HG02642 (cell line): Measurements from ENCODE around the gene SPDYE1.
A peak's percentile ranks its signal among the peaks of the same experiment; 100 is the strongest.

ENCODE experiments used
- ATAC-seq: cut with Tn5 transposase; IDR thresholded peaks from one replicate; pipeline ENCODE4 v1.9.1; 2021; ENCODE audit warnings: mild to moderate bottlenecking; ENCODE audit not compliant: unreplicated experiment, poor library complexity

SPDYE1 gene

DNA sequence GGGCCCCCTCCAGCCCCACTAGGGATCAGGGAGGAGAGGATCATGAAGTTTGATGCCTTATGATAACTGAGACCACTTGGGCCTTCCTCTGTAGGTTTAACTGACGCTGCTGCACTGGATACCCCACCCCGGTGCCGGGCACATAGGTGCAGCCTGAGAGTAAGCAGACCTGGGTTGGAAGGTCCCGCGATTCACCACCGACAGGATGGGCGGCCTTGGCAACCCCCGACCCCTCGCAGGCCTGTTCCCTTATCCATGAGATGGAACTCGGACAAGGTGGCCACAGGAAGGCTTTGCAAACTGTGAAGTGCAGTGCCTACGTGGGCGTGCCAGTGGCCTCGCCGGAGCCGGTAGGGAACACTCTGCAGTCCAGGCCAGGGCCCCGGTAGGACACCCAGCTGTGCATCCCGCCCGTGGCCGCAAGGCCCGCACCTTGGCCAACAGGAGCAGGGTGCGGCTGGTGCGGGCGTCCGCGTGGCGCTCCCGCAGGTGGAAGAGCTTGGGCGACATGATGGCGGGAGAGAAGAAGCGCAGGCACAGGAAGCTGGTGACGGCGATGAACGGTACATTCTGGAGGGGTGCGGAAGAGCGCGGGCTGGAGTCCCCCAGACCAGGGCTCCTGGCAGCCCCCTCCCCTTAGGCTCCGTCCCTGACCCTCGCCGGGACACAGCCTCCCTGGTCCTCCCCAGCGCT is 42.2 kb downstream of the SPDYE1 start:
- peak; percentile 6 for ATAC-seq

DNA sequence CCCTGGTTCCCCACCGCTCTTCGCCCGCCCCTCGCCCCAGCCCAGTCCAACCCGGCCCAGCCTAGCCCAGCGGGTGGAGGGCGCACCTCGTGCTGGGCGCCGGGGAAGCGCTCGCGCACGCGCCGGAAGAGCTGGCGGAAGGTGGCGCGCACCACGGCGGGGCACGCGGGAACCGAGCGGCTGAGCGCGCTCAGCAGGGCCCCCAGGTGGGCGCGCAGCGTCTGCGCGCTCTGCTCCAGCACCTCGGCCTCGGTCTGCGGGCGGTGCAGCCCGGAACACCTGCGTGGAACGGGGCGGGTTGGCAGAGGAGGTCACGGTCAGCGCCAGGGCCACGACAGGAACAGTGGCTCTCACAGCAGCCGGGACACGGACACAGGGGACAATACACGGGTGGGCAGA is 42.8 kb downstream of the SPDYE1 start:
- peak; percentile 42 for ATAC-seq

DNA sequence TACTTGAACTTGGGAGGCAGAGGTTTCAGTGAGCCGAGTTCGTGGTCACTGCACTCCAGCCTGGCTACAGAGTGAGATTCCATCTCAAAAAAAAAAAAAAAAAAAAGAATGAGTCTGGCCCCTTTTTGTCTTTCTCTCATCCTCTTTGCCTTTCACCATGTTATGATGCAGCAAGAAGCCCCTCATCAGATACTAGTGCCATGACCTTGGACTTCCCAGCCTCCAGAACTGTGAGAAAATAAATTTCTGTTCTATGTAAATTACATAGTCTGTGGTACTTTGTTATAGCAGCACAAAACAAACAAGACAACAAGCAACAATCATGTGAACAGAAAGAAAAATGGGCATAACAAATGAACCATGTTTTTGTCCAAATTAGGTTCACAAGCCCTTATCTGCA is 44.5 kb downstream of the SPDYE1 start:
- ATAC-seq: no peak

DNA sequence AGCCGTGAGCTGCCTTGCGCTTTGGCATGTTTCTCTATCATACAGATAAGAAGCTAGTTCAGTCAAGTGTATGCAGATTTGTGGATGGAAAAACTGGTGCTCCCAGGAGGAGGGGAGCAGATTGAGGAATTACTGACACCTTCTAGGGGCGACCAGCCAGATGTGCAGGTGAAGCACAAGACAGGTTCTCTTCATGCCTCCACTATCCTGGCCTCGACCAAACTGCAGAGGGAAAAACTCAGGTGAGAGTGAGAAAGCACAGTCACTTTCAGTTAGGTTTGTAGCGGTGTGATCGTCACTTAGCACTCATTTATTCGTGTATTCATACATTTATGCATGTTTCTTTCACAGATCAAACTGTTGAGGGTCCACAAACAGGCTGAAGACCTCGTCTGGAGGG is 46.2 kb downstream of the SPDYE1 start:
- ATAC-seq: no peak

DNA sequence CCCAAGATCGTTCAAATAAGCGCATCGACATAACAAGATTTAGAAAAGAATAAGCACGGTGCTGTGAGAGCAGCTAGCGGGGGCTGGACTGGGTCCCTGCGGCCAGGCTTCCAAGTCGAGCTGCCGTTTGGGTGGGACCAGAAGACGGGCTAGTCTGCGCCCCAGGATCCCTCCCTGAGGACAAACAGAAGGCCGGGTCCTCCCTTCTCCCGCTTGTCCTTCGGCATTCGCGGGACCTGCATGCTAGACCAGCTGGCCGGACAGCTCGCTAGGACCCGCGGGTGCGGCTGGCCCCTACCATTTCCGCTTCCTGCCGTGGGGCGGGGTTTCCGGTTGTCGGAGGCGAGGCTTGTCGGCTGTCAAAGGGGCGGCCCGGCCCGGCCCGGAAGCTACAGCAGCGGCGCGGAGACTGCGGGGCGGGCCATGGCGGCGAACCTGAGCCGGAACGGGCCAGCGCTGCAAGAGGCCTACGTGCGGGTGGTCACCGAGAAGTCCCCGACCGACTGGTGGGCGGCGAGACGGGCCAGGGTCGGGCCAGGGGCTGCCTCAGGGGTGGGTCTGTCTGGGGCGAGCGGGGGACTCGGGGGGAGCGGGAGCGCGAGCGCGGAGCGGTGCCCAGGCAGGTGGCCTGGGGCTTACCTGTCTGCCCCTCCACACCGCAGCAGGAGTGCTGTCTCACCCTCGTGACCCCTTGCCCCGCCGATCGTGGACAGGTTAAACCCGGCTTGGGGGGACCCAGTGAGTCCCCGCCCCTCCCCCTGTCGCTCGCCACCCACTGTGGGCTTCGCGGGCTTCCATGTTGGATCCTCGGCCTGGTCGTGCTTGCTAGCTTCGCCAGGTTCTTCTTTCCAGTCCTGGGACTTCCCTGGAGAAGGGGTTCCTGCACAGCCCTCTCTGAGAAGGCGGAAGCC is 46.9 kb downstream of the SPDYE1 start, which contains the start of gene DBNL:
DBNL (plus strand) TSS at position 388 of the 911 bp plus-strand sequence; CDS start at position 424, 36 bp downstream.
- ATAC-seq: peak; percentile 77

DNA sequence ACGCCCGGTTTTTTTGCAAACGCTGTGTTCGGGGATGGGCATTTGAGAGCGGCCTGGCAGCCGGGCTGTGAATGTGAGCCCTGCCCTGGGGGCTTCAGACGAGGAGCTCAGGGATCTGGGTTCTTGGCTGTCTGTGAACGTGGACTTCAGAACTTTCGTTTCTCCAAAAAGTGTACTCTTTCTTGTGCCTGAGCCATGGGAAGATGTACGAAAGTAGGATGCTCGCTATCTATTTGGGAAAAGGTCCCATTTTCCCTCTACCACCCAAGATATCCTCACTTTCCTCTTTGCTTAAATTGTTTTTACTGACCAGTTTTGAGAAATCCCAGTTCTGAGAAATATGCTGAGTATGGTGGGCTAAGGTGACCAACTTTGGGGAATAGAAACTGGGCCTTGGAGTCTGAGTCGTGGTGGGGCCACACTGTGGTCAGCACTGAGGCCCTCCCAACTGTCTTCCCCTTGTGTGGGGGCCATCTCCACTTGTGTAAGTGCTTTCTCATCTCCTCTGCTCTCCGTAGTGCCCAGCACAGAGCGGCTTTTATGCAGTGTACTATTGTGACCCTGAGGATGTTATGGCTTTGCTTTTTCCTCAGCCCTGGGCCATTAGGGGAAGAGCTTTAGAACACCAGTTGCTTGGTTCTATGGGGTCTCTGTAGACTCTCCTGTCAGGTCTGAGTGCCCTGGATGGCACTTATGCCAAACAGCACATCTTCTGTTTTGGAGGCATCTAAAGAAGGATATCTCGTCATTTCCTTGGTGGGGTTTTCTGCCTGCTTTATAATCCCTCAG is 47.7 kb downstream of the SPDYE1 start:
- peak; percentile 10 for ATAC-seq

DNA sequence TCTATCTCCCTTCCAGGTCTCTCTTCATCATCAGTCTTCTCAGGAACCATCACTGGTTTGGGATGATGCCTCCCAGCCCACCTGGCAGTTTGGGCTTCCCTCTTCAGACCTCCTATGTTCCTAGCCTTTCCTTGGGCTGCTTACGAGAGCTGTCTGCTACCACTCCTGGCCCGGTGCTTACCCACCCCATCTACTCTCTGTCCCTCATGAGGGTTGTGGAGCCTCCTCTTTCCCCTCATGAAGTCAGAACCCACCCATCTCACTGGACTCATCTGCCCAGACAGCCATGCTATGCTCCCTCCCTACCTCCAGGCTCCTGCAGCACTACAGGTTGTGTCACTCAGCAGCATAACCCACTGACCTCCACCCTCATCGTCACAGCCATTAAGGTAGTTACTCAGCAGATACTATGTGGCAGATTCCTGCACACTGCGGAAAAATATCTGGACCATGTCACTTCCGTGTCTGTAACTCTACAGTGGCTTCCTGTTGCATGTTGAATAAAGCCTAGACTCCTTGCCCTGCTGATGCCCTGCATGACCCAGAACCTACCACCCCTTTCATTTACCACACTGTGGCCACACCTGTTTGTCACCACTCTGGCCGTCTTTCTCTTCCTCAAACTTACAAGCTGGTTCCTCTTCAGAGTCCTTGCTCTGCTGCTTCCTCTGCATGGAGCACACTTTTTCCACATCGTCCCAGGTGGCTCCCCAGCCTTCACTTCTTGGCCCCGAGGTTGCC is 48.8 kb downstream of the SPDYE1 start:
- peak; percentile 45 for ATAC-seq

DNA sequence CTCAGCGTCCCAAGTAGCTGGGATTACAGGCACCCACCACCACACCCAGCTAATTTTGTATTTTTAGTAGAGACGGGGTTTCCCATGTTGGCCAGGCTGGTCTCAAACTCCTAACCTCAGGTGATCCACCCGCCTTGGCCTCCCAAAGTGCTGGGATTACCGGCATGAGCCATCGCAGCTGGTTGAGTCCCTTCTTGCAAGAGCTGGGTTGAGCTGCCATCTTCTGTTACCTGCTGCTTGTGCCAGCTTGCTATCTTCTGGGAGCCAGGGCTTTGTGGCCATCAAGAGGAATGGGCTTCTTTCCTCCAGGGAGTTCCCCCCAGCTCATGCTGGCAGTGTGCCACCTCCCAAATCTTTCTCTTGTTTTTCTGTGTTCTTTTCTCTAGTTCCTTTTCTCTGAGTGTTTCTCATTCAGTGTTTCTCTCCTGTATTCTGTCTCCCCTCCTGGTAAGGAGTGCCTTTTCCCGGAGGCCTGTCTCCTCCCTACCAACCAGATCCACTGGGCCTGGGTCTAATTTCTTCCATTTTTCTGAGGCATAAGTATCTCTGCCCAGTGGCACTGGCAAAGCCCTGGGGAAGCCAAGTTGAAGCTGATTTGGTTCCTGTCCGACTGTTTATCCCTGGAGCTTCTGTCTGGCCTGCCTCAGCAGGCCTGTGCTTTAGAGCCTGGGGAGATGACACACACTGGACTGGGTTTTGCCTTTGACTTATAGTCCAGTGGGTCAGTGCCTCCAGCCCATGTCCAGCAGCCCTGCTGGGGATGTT is 50.5 kb downstream of the SPDYE1 start:
- no peak for ATAC-seq

DNA sequence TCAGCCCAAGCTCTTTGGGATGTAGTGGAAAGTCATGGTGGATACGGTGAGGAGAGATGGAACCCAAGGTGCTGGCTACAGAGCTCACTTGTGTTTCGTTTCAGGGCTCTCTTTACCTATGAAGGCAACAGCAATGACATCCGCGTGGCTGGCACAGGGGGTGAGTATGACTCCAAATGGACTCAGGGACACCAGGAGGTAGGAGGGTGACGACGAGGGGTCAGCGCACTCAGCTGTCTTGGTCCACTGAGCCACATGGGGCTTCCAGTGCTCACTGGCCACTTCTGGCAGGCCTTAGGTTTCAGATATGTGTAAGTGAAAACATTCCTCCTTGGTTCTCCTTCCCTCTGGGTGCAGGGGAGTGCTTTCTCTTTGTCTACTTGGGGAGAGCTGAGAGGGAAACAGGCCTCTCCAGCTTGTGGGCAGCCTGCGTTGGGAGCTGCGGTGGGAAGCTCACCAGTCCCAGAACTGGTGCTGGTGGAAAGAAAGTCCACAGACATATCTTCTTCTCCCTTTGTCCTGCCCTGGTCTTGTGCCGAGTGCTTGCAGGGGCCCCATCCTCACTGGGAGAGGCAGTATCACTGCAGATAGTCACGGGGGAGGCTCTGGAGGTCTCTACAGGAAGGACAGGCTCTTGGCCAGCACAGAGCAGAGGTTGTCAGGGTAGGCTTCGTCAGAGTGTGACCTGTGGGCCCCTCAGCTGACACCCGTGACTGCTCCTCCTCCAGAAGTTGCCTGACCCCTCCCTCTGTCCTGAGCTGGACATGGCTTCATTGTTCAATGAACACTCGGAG is 52.6 kb downstream of the SPDYE1 start:
- no peak for ATAC-seq

DNA sequence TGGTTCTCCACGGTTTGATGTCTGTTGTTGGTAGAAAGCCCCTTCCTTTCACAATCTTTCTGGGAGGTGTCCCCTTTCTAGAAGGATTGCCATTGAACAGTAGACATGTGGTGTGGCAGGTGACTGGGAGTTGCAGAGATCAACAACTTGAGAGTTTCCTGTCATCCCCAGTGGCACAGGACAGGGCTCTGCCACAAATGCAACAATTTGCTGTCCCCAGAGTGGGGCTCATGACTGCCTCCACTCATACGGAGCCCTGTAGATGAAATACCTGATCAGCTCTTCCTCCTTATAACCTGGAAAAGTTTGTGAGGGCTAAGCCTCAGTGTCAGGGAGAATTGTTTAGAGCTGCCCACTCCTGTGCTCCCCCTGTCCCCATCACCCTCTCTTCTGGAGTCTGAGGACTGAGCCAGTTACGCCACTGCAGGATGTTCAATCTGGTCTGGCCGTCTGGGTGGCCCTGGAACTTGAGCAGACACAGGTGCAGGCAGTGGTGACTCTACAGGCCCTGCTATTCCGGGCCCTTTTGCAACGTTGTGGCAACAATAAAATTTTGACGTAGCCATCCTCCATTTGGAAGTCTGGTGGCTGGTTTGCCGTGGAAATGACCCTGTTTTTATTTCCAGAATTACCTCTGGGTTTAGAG is 53.3 kb downstream of the SPDYE1 start:
- ATAC-seq: no peak

DNA sequence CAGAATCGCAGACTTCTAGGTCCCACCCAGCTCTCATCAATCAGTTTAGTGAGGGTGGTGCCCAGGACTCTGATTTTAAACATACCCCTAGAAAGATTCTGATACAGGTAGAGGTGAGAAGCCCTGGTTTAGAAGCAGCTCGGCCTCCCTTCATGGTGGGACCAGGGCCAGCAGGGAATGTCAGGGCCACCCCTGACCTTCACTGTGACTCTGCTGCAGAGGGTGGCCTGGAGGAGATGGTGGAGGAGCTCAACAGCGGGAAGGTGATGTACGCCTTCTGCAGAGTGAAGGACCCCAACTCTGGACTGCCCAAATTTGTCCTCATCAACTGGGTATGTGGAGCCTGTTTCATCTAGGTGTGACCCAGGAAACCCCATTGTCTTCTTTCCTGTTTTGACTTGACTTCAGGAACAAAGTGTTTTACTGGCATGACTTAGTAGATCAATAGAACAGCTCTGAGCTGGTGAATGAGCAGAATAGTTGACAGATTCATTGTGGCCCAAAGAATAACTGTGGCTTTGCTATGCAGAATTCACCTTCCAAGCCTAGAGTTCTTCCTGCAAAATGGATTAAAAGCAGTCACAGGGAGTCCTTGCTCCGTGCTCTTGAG is 54.0 kb downstream of the SPDYE1 start:
- ATAC-seq: no peak

DNA sequence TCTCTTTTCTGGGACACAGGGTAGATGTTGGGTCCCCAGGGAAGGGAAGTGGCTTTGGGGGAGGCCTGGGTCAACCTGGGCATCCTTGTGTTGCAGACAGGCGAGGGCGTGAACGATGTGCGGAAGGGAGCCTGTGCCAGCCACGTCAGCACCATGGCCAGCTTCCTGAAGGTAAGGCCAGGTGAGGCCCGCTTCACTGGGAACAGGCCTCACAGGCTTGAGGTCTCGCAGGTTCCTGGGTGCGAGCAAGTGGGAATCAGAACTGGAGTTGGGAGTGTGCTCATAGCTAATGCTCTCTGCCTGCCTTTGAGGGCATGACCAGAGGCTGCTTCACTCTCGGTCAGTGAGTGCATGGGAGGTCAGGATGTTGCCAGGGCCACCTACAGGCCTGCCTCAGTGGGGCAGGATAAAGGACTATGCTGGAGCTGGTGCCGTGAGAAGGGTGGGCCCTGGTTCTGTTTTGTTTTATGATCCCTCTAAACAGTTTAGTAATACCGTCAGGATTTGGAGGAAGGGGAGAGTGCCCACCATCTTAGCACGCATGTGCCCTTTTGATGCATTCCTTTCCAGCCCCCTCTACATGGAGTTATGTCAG is 55.2 kb downstream of the SPDYE1 start:
- no peak for ATAC-seq

DNA sequence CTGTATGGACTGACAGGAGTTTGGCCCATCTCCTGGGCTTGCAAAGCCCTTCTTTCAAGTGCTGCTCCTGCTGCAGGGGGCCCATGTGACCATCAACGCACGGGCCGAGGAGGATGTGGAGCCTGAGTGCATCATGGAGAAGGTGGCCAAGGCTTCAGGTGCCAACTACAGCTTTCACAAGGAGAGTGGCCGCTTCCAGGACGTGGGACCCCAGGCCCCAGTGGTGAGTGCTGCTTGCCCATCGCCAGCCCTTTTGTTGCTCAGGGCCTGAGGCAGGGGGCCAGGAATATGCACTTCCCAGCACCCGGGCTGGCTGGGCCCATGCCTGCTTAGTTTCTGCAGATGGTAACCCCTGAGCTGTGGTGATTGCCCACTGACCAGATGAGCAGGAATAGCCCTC is 59.0 kb downstream of the SPDYE1 start:
- no peak for ATAC-seq

DNA sequence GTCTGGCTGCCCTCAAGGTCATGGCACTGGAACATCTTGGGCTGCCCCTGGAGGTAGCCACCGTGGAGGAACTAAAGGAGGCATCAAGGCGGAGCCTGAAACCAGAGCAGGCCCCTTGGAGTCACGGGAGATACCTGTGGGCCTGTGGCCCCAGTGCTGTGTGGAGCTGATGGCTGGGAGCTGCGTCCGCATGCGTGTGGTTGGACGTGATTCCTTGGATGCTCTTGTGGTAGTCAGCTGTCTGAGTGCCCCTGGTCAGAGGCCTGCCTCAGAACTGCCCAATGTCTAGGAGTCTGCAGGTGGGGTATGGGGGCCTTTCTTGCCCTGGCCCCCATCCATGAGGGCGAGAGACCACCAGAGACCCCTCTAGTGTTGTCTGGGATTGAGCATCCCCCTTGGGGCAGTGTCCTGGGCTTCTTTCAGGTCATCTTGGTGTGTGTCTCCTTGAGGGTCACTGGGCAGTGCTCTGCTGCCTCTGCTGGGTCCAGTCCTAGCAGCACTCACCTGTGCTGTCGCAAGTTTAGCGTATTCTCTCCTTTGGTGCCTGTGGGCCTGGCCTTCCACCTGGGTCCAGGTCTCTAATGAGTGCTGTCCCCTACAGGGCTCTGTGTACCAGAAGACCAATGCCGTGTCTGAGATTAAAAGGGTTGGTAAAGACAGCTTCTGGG is 59.6 kb downstream of the SPDYE1 start:
- no peak for ATAC-seq

DNA sequence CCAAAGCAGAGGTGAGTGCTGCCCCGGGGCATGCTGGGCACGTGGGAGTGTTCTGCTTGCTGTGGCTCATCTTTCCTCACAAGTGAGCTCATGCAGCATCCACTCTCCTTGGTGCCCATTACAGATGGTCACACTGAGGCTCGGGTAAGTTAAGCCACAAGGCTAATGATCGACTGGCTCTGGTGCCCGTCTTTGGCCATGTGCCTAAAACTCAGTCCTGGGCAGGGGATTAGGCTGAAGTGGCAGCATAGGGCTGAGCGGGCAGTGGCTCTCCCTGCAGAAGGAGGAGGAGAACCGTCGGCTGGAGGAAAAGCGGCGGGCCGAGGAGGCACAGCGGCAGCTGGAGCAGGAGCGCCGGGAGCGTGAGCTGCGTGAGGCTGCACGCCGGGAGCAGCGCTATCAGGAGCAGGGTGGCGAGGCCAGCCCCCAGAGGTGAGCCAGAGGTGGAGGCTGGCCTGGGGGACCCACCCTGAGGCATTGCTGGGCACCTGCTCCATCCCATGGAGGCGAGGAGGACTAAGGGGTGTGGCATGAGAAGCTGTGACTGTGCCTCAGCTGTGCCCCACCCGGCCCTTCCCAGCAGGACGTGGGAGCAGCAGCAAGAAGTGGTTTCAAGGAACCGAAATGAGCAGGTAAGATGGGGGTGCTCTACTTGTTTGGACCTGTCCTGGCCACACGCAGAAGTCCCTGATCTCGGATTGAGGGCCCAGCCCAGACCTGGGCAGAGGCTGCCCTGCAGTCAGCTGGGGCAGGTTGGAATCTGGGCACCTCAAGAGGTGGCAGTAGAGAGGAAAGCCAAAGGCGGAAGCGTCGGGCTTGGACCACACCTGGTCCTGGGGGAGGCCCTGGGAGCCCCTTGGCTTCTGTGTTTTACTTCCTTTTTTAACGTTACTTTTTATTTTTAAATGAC is 60.4 kb downstream of the SPDYE1 start:
- no peak for ATAC-seq

DNA sequence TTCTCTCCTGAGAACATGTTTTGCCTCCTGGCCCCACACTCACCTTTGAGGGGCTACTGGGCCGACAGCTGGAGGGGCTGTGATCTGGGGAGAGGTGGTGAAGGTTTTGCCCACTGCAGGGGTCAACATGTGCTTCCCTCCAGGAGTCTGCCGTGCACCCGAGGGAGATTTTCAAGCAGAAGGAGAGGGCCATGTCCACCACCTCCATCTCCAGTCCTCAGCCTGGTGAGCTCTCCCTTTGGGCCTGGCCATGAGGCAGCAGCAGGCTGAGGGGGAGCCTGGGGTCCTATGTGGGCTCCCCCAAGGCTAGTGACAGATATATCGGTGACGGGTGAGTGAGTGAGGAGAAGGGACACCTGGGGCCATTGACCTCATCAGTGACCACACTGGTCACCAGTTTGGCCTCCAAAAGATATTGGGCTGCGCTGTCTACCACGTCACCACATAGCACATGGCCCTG is 61.1 kb downstream of the SPDYE1 start:
- ATAC-seq: peak; percentile 6
